Suprapubic skin (tissue), 4 donors: ENCODE measurements around the gene SCLT1. TPM values are rescaled to one million over a fixed set of nuclear protein-coding genes. Genes with fewer than 3 reads are reported as not detected.

ENCODE experiments used
- DNase-seq, 2 donors: peaks; one replicate each; pipeline ENCODE4 v3.0.0-alpha.2; 2019; ENCODE audit warnings: low spot score in 2 of 2
- H3K27ac ChIP-seq: fragments of 200-600 bp; sonication (generic); one replicate; pipeline ENCODE4 v1.5.1; 2019
- H3K27me3 ChIP-seq: fragments of 200-600 bp; sonication (generic); one replicate; pipeline ENCODE4 v1.5.1; 2019
- H3K36me3 ChIP-seq: fragments of 200-600 bp; sonication (generic); one replicate; pipeline ENCODE4 v1.5.1; 2019
- H3K4me1 ChIP-seq: fragments of 200-600 bp; sonication (generic); one replicate; pipeline ENCODE4 v1.5.1; 2019
- H3K4me3 ChIP-seq: fragments of 200-600 bp; sonication (generic); one replicate; pipeline ENCODE4 v1.5.1; 2019; ENCODE audit warnings: mild to moderate bottlenecking
- H3K9me3 ChIP-seq: fragments of 200-600 bp; sonication (generic); one replicate; pipeline ENCODE4 v1.5.1; 2019
- CTCF ChIP-seq, 2 donors: fragments of 200-600 bp in 1 of 2; fragments of 450-650 bp in 1 of 2; sonication (generic) in 1 of 2; IDR thresholded peaks; one replicate each; pipeline ENCODE4 v1.5.1; 2016 to 2019; ENCODE audit warnings: antibody characterized with exemption in 2 of 2, mild to moderate bottlenecking in 1 of 2, moderate library complexity in 1 of 2
- EP300 ChIP-seq: sonication (generic); formaldehyde crosslinking; IDR thresholded peaks from one replicate; pipeline ENCODE4 v1.6.1; 2017; ENCODE audit warnings: antibody characterized with exemption
- POLR2A ChIP-seq, 2 donors: fragments of 450-650 bp; IDR thresholded peaks; one replicate each; pipeline ENCODE4 v1.6.1; 2017; ENCODE audit warnings: antibody characterized with exemption in 2 of 2, mild to moderate bottlenecking in 2 of 2, moderate library complexity in 2 of 2
- POLR2AphosphoS5 ChIP-seq, 3 donors: sonication (generic); formaldehyde crosslinking; IDR thresholded peaks; one replicate each; pipeline ENCODE4 v1.6.1; 2017; ENCODE audit warnings: antibody characterized with exemption in 3 of 3
- WGBS: methylation state at CpG from one replicate; pipeline ENCODE4 v1.1.5; 2018; 5-methylcytosine and 5-hydroxymethylcytosine counted together
- total RNA-seq, 4 donors: library from RNA; depleted of rRNA; stranded (reverse); fragments of >200 nt; gene quantifications; one replicate each; pipeline ENCODE4 v1.1.0, GENCODE V29; 2016

The SCLT1 gene
- total RNA-seq, 4 donors from 2014 or later, result 7.6 to 17.2 (median 9.6) TPM

- TF ChIP-seq EP300, result no peak
- TF ChIP-seq POLR2AphosphoS5 (IDR thresholded peaks at IDR 0.05), result no peak
- no peak for TF ChIP-seq POLR2A (IDR thresholded peaks at IDR 0.05)
- Histone ChIP-seq H3K9me3 (no peaks in the 10 kb centered on the region), H3K4me3 (no peak overlapping the region), H3K36me3 (no peaks in the 10 kb centered on the region), H3K27me3 (no peaks in the 10 kb centered on the region), H3K27ac (no peak overlapping the region), H3K4me1 (no peaks in the 10 kb centered on the region)
- no peak for DNase-seq
- 88% methylated on average over 3 of the region's 3 CpGs for WGBS
These were observed 188.5 kb downstream of the SCLT1 start for GRCh38 chr4:128904821-128905220.

GRCh38 chr4:128880662-128881061 is 212.7 kb downstream of the SCLT1 start:
- Histone ChIP-seq H3K9me3 (no peaks in the 10 kb centered on the region), H3K4me1 (no peaks in the 10 kb centered on the region), H3K4me3 (no peak overlapping the region), H3K27me3 (no peaks in the 10 kb centered on the region), H3K27ac (no peak overlapping the region), H3K36me3 (no peaks in the 10 kb centered on the region)
- WGBS, result 85% methylated on average over 4 of the region's 4 CpGs
- no peak for DNase-seq
- TF ChIP-seq POLR2AphosphoS5 (IDR thresholded peaks at IDR 0.05) (no peak), CTCF (IDR thresholded peaks at IDR 0.05) (no peak), POLR2A (IDR thresholded peaks at IDR 0.05) (no peak), EP300 (no peak)

GRCh38 chr4:128879971-128880370 is 213.4 kb downstream of the SCLT1 start:
- no peak for TF ChIP-seq POLR2A (IDR thresholded peaks at IDR 0.05)
- no peak for TF ChIP-seq EP300
- TF ChIP-seq CTCF (IDR thresholded peaks at IDR 0.05), result no peak
- no peak for TF ChIP-seq POLR2AphosphoS5 (IDR thresholded peaks at IDR 0.05)
- Histone ChIP-seq H3K27me3 (no peaks in the 10 kb centered on the region), H3K9me3 (no peaks in the 10 kb centered on the region), H3K4me1 (no peaks in the 10 kb centered on the region), H3K36me3 (no peaks in the 10 kb centered on the region), H3K27ac (no peak overlapping the region), H3K4me3 (no peak overlapping the region)
- no peak for DNase-seq
- 61% methylated on average over 2 of the region's 2 CpGs for WGBS

- Histone ChIP-seq H3K4me1 (no peaks in the 10 kb centered on the region), H3K27me3 (no peaks in the 10 kb centered on the region), H3K36me3 (no peaks in the 10 kb centered on the region), H3K27ac (no peak overlapping the region), H3K9me3 (no peaks in the 10 kb centered on the region), H3K4me3 (no peak overlapping the region)
- 80% methylated on average over 2 of the region's 2 CpGs for WGBS
- TF ChIP-seq POLR2AphosphoS5 (IDR thresholded peaks at IDR 0.05) (no peak), EP300 (no peak), POLR2A (IDR thresholded peaks at IDR 0.05) (no peak), CTCF (IDR thresholded peaks at IDR 0.05) (no peak)
- DNase-seq, result no peak
These were observed 214.1 kb downstream of the SCLT1 start for GRCh38 chr4:128879283-128879682.

- H3K9me3 ChIP-seq, result no peaks in the 10 kb centered on the region
- TF ChIP-seq CTCF (IDR thresholded peaks at IDR 0.05) (no peak), EP300 (no peak), POLR2A (IDR thresholded peaks at IDR 0.05) (no peak), POLR2AphosphoS5 (IDR thresholded peaks at IDR 0.05) (no peak)
- no peaks in the 10 kb centered on the region for H3K27me3 ChIP-seq
- DNase-seq, result no peak
- no peak overlapping the region for H3K27ac ChIP-seq
- H3K36me3 ChIP-seq, result no peaks in the 10 kb centered on the region
- H3K4me3 ChIP-seq, result no peak overlapping the region
- 95% methylated on average over 4 of the region's 4 CpGs for WGBS
- H3K4me1 ChIP-seq, result no peaks in the 10 kb centered on the region
These were observed 215.4 kb downstream of the SCLT1 start for GRCh38 chr4:128877934-128878333.

GRCh38 chr4:128876200-128876599 is 217.1 kb downstream of the SCLT1 start:
- Histone ChIP-seq H3K36me3 (peaks cover 17% of the 10 kb centered on the region), H3K4me1 (no peaks in the 10 kb centered on the region), H3K4me3 (no peak overlapping the region), H3K9me3 (no peaks in the 10 kb centered on the region), H3K27ac (no peak overlapping the region), H3K27me3 (no peaks in the 10 kb centered on the region)
- no peak for DNase-seq
- TF ChIP-seq POLR2AphosphoS5 (IDR thresholded peaks at IDR 0.05), result no peak
- WGBS, result 94% methylated on average over 2 of the region's 2 CpGs
